T-helper 9 cell (primary cell): ENCODE measurements around the gene PARD3B.

Experiments used
- DNase-seq: peaks from one replicate; pipeline ENCODE4 v3.0.0-alpha.2; 2020

Gene PARD3B

DNA sequence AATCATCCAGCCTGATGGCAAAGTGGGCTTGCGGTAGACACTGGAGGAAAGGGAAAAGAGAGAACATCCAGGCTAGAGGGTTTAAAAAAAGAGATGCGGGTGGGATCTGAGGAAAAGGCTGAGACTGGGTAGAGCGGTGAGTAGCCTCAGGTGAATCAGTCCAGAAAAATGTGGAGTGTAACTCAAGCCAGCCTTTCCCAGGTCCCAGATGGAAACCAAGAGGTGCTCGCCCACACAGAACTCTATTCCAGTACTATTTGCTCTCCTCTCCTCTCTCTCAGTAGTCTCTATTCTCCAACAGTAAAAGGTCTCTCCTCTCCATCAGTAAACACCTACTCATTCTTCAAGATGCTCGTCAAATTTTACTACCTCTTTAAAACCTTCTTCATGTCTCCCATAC is 1098.7 kb downstream of the PARD3B start:
- no peak for DNase-seq

GRCh38 chr2:205646680-205647079 is 1101.4 kb downstream of the PARD3B start:
- DNase-seq, result no peak

DNA sequence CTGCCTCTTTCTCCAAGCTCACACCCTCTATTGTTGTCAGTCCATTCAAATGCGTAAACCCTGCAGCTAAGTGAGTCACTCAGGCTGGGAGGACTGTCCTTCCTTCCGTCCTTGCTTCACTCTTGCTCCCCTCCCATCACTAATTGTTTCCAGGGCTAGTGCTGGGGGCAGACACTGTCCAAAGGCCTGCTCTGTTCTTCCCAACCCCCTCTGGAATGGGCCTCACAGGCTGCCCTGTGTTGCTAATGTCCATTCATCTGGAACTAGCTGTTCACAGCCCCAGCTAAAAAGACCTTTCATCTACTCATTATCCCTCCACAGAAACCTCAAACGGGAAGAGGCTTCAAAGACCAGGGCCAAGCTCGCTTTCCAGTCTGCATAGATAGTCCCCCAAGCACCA is 1105.2 kb downstream of the PARD3B start:
- no peak for DNase-seq

- DNase-seq, result no peak
Measured at GRCh38 chr2:205650931-205651330, 1105.7 kb downstream of the PARD3B start.

DNA sequence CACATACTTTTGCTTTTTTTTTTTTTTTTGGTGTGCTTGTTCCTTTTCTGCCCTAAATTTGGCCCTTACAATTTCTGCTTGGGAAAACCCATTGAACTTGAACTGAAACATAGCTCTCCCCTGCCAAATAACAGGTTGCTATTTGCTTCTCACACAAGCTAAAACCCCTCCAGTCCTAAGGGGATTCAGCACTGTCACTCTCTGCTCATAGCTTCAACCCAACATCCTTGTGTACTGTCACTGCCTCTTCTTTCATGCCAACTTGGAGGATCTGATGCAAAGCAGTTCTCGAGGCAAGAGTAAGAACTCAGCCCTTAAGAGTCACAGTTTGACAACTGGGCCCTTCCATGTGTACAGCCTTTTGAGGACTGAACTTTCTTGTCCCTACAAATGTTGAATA is 1106.4 kb downstream of the PARD3B start:
- DNase-seq, result no peak

- DNase-seq, result no peak
Measured at GRCh38 chr2:205654878-205655605, 1109.8 kb downstream of the PARD3B start.

GRCh38 chr2:205655779-205656456 is 1110.6 kb downstream of the PARD3B start:
- DNase-seq, result no peak

DNA sequence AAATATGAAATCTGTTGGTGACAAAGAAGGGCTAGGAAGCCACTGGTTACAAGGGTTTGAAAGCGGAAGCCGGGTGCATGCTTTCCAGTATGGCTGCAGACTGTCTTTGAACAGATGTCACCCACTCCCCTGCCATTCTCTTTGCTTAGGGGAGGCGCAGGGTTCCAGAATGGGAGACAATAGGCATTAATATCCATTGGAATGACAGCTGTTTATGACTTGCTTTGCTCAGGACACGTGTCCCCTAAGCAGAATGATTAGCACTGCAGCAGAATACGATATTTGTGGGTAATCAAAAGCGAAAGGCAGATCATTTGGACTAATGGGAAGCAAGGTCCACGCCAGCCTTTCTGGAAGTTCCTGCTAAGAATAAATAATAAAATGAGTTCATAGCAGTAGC is 1111.2 kb downstream of the PARD3B start:
- no peak for DNase-seq

- no peak for DNase-seq
Measured at GRCh38 chr2:205656941-205657340, 1111.7 kb downstream of the PARD3B start.

DNA sequence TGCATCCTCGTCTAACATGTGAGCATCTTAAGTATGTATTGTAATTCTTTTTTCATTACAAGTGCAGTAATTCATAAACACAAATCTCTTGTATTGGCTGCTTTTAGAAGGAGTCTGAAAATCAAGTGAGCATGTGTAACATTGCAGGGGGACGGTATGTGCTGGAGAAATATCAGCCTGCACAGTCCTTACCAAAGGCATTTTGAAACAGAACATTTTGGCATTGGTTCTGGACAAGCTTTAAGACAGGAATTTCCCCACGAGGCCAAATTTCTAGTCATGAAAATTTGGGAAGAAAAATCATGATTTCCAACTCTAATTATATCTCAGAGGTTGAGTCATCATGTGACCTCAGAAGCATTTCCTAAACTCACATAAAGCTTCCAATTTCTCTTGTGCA is 1112.3 kb downstream of the PARD3B start:
- DNase-seq, result no peak

GRCh38 chr2:205658068-205658467 is 1112.8 kb downstream of the PARD3B start:
- DNase-seq, result no peak

- DNase-seq, result no peak
Measured at GRCh38 chr2:205658572-205658971, 1113.3 kb downstream of the PARD3B start.

DNA sequence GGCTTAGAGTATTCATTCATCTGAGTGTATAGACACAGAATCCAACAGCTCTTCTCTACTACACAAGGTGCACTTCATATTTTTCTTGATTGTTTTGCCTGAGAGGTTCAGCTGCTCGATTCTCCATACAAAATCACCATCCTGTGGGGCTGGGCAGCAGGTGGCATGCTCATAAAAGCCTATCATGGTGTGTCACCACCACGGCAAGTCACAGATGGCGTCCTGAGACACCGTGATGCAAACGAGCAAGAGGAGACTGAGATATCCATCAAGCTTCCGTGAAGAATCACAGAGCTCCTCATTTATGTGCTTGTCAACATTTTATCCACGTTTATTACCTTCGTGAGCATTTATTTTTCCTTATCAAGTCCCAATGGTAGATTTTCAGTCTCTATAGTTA is 1114.6 kb downstream of the PARD3B start:
- DNase-seq, result no peak

GRCh38 chr2:205660521-205661124 is 1115.3 kb downstream of the PARD3B start:
- no peak for DNase-seq

- no peak for DNase-seq
Measured at GRCh38 chr2:205661281-205661680, 1116.0 kb downstream of the PARD3B start.

- no peak for DNase-seq
Measured at GRCh38 chr2:205662206-205662965, 1117.1 kb downstream of the PARD3B start.

DNA sequence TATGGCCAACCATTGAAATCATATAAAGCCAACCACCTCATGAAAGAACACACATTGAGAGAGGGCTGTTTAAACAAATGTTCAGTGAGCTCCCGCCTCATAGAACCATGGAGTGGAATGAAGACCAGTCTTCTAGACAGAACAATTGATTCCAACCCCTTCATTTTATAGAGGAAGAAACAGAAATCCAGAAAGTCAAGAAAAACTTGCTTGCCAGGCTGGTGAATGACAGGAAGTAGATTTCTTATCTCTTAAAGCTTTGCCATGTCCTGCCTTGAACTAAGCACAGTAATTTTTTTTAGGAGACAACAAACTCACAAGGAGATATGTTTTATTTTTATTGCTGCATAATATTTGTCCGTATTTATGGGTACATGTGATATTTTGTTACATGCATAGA is 1120.5 kb downstream of the PARD3B start:
- DNase-seq, result no peak
